Stimulated activated CD4-positive, alpha-beta T cell treated with anti-CD3 and anti-CD28 coated beads, TNF-alpha, amount 100 ng/mL, for 24 hours (primary cell): Measurements from ENCODE around the gene MPV17.
"Not testable (repeated sequence)": the region's sequence is repeated elsewhere in the genome, so short reads cannot be mapped to it uniquely, and the experiment has no call there.

Source experiments
- DNase-seq, 3 experiments: peaks; one replicate each; pipeline ENCODE4 v3.0.0-alpha.2; 2020; ENCODE audit warnings: low read depth in 3 of 3

Gene MPV17

DNA sequence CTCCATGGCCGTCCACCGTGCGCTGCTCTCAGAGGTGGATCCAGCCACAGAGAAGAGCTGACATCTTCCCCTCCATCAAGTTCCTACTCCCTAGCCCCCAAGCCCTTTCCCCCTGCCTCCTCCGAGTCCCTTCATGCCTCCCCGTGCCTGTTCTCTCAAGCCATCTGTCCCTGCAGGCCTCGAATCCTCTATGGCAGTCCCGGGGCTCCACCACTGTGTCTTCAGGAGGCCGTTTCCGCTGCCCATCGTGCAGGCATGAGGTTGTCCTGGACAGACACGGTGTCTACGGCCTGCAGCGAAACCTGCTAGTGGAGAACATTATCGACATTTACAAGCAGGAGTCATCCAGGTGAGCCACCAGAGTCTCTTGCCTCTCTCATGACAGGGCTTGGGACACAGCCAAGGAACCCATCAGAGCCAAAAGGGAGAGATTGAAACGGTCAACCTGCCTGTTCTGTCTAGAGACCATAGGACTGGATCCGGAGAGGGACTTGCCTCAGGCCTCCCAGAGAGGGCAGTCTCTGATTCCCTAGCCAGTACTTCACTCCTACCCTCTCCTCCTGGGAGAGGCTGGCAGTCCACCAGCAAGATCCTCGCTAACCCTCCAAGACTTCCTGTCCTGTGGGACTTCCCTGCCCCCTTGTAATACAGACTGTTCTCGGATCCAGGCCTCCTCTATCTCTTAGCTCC lies 24.4 kb downstream of the MPV17 start:
- no peak for DNase-seq

DNA sequence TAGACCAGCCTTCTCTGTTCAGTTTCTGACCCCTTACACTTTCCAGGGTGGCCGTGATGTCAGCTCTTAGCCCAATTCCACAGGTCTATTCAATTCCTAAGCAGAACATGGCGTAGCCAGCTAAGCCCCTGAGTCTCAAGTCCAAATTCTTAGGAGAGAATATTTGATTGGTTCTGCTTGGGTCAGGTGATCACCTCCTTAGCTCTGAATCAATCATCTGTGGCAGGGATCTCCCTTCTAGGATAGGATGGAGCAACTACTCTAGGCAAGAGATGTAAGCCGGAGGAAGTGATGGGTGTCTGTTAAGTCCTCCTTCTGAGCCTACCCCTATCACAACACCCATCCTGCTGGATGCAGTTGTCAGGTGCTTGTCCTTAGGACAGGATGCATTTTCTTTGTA lies 25.7 kb downstream of the MPV17 start:
- no peak for DNase-seq

- no peak for DNase-seq
These were observed 26.4 kb downstream of the MPV17 start for GRCh38 chr2:27296481-27296880.

DNA sequence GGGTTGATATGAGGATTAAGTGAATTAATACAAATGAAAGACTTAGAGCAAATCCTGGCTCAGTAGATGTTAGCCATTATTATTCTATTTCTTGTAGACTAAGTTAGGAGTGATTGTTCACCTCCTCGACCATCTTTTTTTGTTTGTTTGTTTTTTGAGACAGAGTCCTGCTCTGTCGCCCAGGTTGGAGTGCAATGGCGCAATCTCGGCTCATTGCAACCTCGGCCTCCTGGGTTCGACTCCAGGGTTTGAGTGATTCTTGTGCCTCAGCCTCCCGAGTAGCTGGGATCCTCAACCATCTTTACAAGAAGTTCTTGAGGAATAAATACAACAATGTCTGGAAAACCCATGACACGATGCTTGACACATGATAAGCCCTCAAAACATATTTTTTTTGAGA lies 28.0 kb downstream of the MPV17 start:
- no peak for DNase-seq

- no peak for DNase-seq
These were observed 31.0 kb downstream of the MPV17 start for GRCh38 chr2:27291865-27292264.

DNA sequence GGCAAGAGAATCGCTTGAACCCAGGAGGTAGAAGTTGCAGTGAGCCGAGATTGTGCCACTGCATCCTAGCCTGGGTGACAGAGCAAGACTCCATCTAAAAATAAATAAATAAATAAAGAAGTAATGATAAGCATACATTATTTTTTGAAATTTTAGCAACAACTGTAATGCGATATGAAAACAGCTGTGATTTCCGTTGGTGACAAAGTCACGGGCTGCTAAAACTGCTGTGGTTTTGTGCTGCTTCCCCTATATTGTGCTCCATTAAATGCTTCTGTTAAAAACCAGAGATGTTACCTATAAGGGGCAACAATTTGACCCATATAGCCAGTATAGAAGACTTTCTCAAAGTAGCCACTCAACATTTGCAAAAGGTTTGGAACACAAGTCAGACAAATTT lies 32.3 kb downstream of the MPV17 start:
- no peak for DNase-seq

DNA sequence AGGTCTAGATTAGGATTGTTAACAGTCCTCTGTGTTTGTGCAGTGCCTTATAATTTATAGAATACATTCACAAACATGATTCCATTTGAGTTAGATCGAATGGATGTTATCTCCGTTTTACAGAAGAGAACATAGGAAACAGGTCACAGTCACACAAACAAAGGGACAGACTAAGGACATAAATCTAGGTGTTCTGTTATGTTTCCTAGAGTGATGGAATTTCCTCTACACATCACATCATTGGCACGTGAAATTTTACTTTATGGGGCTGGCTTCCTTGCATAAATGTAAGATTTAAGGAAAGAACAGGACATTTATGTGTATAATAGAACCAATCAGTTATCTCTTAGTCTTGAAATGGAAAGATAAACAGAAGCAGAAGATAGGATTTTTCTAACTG lies 34.3 kb downstream of the MPV17 start:
- no peak for DNase-seq

GRCh38 chr2:27285481-27285880 lies 37.4 kb downstream of the MPV17 start:
- DNase-seq: no peak

DNA sequence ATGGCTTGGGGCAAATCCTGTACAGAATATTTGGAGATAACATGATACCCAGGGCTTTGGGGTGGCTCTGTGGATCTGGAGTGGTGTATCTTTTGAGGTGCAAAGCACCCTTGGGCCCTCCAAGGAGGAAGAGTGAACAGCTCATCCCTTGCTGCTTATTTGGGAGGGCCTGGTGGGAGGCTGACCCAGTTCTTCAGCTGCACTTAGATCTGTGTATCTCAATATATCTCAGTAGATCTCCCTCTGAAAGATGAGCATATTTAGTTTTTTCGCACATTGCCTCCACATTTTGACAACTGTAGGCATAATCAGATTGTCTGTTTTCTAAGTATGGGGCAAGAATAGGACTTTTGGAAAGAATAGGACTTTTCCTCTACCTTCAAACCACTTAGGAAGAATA lies 37.9 kb downstream of the MPV17 start:
- no peak for DNase-seq

GRCh38 chr2:27282892-27283291 lies 40.0 kb downstream of the MPV17 start:
- DNase-seq: no peak

GRCh38 chr2:27281855-27282559 lies 40.9 kb downstream of the MPV17 start, which contains the start of gene TRIM54:
Gene TRIM54, plus strand, starts transcription at chr2:27282429. Its CDS starts 303 bp downstream, at chr2:27282732.
- DNase-seq: no peak

DNA sequence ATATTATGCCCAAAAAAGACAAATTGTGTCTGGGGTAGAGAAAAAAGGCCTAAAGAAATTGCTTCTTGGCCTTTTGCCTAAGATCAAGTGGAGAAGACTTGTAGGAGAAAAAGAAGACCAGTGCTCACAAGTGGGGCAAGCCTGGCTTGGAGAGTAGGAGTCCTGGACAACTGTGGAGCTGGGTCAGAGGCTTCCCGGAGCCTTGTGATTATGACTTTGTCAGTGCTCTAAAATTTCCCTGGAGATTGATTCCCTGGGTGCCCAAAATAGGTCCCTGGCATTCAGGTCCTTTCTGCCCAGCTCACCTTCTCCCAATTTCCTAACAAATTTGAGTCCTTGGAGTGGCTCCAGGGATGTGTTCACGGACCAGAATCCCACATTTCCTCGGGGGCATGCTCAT lies 41.5 kb downstream of the MPV17 start:
- no peak for DNase-seq

DNA sequence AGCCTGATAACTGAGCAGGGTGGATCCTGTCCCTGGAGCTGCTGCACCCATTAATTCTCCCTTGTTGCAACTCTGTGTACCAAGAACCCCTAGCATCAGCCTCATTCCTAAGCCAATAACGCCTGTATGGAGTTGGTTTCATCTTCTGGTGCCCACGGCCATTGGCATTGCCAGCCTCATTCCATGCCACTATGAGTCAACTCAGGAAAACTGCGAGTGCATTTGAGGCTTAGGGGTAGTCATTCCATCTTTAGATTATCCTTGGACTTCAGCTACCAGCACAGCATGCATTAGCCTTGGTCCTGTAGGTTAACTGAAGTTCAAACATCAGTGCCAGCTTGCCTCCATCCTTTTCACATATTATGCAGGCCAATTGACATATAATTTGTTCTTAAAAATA lies 42.1 kb downstream of the MPV17 start:
- DNase-seq: no peak

- no peak for DNase-seq
These were observed 44.9 kb downstream of the MPV17 start for GRCh38 chr2:27278010-27278409.

DNA sequence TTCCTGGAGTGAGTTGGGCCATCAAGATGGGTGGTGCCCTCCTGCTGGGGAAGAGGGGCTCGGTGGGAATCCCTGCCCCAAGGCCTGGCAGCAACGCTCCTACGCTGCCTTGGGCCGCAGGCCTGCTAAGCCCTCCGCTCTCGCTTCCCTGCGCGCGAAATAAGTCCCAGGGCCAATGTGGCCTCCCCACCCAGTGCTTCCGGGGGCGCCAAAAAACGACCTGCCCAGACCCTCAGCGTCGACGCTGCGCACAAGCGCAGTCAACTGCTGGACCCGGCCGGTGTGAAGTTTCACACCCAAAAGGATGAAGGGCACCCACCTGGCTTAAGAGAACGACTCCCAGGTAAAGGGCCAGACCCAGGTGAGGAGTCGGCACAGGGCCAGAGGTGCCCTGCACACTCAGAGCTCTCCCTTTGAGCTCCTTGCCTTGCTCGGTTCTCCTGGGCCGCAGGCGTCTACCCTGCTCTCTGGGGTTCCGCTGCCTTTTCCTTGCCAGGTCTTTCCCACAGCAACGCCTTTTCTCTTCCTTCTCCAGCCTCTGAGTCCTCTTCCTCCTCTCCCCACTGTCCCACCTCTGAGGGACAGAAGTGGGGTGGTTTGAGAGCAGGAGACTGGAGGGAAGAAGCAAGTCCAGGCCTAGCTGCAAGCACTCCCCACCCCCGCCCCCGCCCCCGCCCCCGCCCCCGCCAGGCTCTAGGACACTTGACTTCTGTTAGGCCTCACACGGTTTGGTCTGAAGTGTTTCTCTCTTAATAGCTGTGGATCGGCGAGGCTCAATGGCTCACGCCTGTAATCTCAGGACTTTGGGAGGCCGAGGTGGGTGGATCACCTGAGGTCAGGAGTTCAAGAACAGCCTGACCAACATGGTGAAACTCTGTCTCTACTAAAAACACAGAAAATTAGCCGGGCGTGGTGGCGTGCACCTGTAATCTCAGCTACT lies 47.4 kb downstream of the MPV17 start, which contains the start of gene DNAJC5G:
TSS of gene DNAJC5G (plus strand) at position 223 of the 940 bp plus-strand sequence. CDS start 1,296 bp downstream, outside the sequence.
- DNase-seq: no peak

GRCh38 chr2:27272537-27273522 lies 50.1 kb downstream of the MPV17 start:
- not testable (repeated sequence) for DNase-seq

- DNase-seq: no peak
These were observed 51.1 kb downstream of the MPV17 start for GRCh38 chr2:27271631-27272340.

DNA sequence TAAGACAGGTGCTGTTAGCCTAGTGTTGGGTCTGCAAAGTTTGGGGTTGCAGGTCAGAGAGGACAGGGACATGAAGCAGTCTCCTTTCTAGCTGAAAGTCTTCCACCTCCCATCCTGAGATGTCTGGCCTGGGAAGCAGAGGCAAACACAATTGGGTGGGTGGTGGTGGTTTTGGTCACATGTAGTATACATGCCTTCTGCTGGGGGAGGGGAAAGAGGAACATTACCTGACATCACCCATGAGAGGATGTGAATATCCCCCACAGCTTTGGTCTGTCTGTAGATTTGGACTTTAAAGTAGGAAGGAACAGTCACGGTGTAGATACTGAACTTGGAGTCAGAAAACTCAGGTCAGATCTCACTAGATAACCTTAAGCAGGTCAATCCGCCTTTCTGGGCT lies 52.2 kb downstream of the MPV17 start:
- DNase-seq: no peak

DNA sequence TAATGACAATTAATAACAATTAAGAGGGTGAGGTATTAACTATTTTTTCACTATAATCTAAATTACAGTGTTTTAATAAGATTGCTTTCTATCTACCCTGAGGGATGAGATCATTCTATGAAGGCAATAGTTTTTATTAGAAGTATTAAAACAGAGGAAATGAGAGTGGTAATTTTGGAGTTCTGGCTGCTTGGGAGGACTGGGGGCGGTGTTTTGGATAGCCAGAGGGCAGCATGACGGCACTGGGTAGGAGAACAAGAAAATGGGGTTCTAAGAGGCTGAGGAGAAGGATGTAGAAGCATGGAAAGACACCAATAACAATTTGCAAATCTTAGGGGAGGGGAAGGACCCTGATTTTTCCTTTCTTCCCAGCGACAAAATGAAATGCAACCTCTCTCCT lies 52.8 kb downstream of the MPV17 start:
- no peak for DNase-seq

DNA sequence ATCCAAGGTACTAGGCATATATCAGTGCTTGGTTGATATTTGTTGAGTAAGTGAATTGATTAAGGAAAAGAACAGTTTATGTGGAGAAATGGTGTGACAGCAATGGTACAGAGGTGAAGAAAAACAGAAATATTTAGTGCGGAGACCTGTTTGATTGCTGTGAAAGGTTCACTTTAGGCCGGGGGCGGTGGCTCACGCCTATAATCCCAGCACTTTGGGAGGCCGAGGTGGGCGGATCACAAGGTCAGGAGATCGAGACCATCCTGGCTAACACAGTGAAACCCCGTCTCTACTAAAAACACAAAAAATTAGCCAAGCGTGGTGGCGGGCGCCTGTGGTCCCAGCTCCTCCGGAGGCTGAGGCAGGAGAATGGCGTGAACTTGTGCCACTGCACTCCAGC lies 54.6 kb downstream of the MPV17 start:
- not testable (repeated sequence) for DNase-seq
